Germinal center (tissue), 1 donor: ENCODE measurements around the gene SLC46A2.

Source experiments
- DNase-seq: peaks from one replicate; pipeline ENCODE4 v3.0.0; 2012; ENCODE audit warnings: mixed read lengths, low spot score

Gene SLC46A2

GRCh38 chr9:112858625-112859147 is 32.0 kb downstream of the SLC46A2 start:
- peak; percentile 66 for DNase-seq

GRCh38 chr9:112858005-112858404 is 32.7 kb downstream of the SLC46A2 start:
- DNase-seq = no peak

- no peak for DNase-seq
Measured at GRCh38 chr9:112856843-112857242, 33.8 kb downstream of the SLC46A2 start.

- DNase-seq = no peak
Measured at GRCh38 chr9:112856200-112856599, 34.5 kb downstream of the SLC46A2 start.

GRCh38 chr9:112854657-112855056 is 36.0 kb downstream of the SLC46A2 start:
- DNase-seq = no peak

GRCh38 chr9:112853882-112854585 is 36.6 kb downstream of the SLC46A2 start:
- no peak for DNase-seq

- no peak for DNase-seq
Measured at GRCh38 chr9:112852741-112853504, 37.8 kb downstream of the SLC46A2 start.

GRCh38 chr9:112850840-112851239 is 39.8 kb downstream of the SLC46A2 start:
- DNase-seq = no peak

GRCh38 chr9:112849363-112849922 is 41.2 kb downstream of the SLC46A2 start:
- no peak for DNase-seq

- no peak for DNase-seq
Measured at GRCh38 chr9:112848316-112849151, 42.1 kb downstream of the SLC46A2 start.

- no peak for DNase-seq
Measured at GRCh38 chr9:112846528-112847488, 43.9 kb downstream of the SLC46A2 start.

- peak; percentile 85 for DNase-seq
Measured at GRCh38 chr9:112844771-112845542, 45.7 kb downstream of the SLC46A2 start.

- DNase-seq = no peak
Measured at GRCh38 chr9:112842555-112842954, 48.1 kb downstream of the SLC46A2 start.

- no peak for DNase-seq
Measured at GRCh38 chr9:112841261-112841660, 49.4 kb downstream of the SLC46A2 start.

- DNase-seq = no peak
Measured at GRCh38 chr9:112839331-112839730, 51.3 kb downstream of the SLC46A2 start.

GRCh38 chr9:112838342-112838741 is 52.3 kb downstream of the SLC46A2 start:
- no peak for DNase-seq

GRCh38 chr9:112836394-112836793 is 54.3 kb downstream of the SLC46A2 start:
- DNase-seq = no peak

GRCh38 chr9:112833081-112833480 is 57.6 kb downstream of the SLC46A2 start:
- DNase-seq = no peak

GRCh38 chr9:112831969-112832368 is 58.7 kb downstream of the SLC46A2 start:
- no peak for DNase-seq

- DNase-seq = no peak
Measured at GRCh38 chr9:112831281-112831851, 59.3 kb downstream of the SLC46A2 start.
